ENCODE measurements around the gene KIAA0586. TPM values are rescaled to one million over a fixed set of nuclear protein-coding genes. Genes with fewer than 3 reads are reported as not detected.

KIAA0586 gene
- polyA plus RNA-seq, 1 experiment: 9.4 TPM

DNA sequence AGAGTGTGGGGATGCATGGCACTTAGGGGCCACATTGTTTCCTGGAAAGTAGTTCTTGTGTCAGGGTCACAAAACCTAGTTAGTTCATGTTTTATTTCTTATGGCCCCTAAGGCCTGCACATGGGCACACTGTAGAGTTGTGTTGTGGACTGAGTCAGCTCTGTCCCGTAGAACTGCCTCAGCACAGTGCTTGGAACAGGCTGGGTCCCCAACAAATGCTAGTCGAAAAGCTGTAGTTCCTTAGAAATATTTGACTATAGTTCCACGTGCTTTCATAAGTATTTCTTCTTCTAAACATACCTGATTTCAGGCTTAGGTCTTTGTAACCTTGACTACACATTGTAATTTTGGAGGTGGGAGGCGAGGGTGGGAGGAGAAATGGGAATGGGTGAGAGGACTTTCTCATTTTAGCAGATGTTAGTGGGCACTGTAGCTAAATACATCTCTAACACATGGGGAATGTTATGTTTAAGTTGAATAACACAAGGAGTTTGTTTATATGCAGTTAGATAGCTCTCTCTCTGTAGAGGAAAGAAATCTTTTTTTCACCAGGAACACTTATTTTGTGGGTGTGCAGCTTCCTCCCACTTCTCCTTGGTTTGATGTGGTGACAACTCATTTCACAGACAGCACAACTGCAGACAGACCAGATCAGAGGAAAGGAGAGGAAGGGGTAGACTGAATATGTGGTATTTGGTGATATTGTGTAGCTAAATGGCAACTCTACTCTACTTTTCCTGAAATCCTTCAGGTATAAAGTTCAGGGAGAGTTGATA is 170.7 kb downstream of the KIAA0586 start:
- Histone ChIP-seq H3K4me3 (ENCODE audit: low read depth, low read length) (no peak overlapping the region), H3K36me3 (ENCODE audit: control insufficient read depth, insufficient read depth, low read length) (no peaks in the 10 kb centered on the region), H3K27me3 (ENCODE audit: control insufficient read depth, insufficient read depth, low read length) (peaks cover 5% of the 10 kb centered on the region)
- ChIA-PET CTCF (interaction anchor here (0.9 kb wide), 1 partner anchor 9 kb away, joined by 3 read pairs; no protein-coding TSS in a partner anchor), POLR2A (no interaction called here)
- no peak for DNase-seq (ENCODE audit: low read depth)
- TF ChIP-seq CTCF (IDR thresholded peaks at IDR 0.05; ENCODE audit: insufficient read depth, low read depth, low read length): no peak

DNA sequence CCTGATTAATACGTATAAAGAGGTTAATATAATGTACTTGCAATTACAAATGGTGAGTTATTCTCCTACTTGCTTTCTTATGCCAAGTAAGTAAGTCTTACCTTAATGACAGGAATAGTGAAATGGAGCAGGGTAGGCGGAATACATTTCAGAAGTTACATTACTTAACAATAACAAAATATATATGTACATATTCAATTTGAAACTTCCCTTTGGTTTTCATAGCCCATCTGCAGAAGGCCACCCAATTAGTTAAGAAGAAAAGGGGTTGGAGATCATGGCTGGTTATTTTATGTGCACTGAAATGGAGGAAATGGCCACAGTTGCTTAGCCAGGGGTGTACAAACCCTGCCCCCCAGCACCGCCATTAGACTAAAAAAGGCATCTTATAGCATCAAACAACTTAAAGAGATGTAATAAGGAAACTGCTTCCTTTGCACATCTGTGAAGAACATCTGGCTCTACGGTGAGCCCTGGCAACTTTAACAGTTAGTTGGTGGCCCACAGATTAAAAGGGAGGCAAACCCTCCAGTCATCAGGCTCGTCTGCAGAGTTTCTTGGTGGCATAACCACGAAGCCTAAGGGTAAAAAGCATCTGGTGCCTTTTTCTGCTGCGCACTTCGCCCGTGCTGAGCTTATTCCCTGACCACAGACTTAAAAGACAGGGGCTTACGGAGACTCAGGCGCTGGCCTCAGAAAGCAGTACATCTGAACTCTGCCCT is 171.4 kb downstream of the KIAA0586 start:
- H3K27me3 ChIP-seq (ENCODE audit: control insufficient read depth, insufficient read depth, low read length): peaks cover 4% of the 10 kb centered on the region
- no peak for TF ChIP-seq CTCF (IDR thresholded peaks at IDR 0.05; ENCODE audit: insufficient read depth, low read depth, low read length)
- DNase-seq (ENCODE audit: low read depth): no peak
- no peak overlapping the region for H3K4me3 ChIP-seq (ENCODE audit: low read depth, low read length)
- ChIA-PET POLR2A (no interaction called here), CTCF (no interaction called here)
- no peaks in the 10 kb centered on the region for H3K36me3 ChIP-seq (ENCODE audit: control insufficient read depth, insufficient read depth, low read length)

GRCh38 chr14:58599707-58600106 is 172.2 kb downstream of the KIAA0586 start:
- H3K4me3 ChIP-seq (ENCODE audit: low read depth, low read length): no peak overlapping the region
- no peak for TF ChIP-seq CTCF (IDR thresholded peaks at IDR 0.05; ENCODE audit: insufficient read depth, low read depth, low read length)
- DNase-seq (ENCODE audit: low read depth): no peak
- CTCF ChIA-PET: no interaction called here
- POLR2A ChIA-PET: no interaction called here
- no peaks in the 10 kb centered on the region for H3K36me3 ChIP-seq (ENCODE audit: control insufficient read depth, insufficient read depth, low read length)
- H3K27me3 ChIP-seq (ENCODE audit: control insufficient read depth, insufficient read depth, low read length): peaks cover 3% of the 10 kb centered on the region

Small RNA genes within 50 kb of the gene (small RNA-seq; reads per million reads assigned to genes)
- gene HSBP1P1 (ENCODE audit: insufficient read length, low read depth, low replicate concordance) (not detected), gene RF00019 (ENCODE audit: insufficient read length, low read depth, low replicate concordance) (not detected)

Other genes with a start within 250 kb of the KIAA0586 start
- gene ACTR10, start 227.6 kb upstream of the KIAA0586 start, polyA plus RNA-seq (2011; rRNA removed): 48.6 and 95.9 TPM in 2 replicates
- 129 and 210 TPM in 2 replicates for gene PSMA3, start 182.9 kb upstream of the KIAA0586 start, polyA plus RNA-seq (2011; rRNA removed)
- 3.3 and 6.5 TPM in 2 replicates for gene ARID4A, start 129.2 kb upstream of the KIAA0586 start, polyA plus RNA-seq (2011; rRNA removed)
- gene TOMM20L, start 31.8 kb upstream of the KIAA0586 start, polyA plus RNA-seq (2011; rRNA removed): not detected in 2 replicates
- 20.0 and 21.5 TPM in 2 replicates for gene TIMM9, start 188 bp upstream of the KIAA0586 start, polyA plus RNA-seq (2011; rRNA removed)
- 17.8 and 18.8 TPM in 2 replicates for gene DACT1, start 210.2 kb downstream of the KIAA0586 start, polyA plus RNA-seq (2011; rRNA removed)